Loucy (cell line): ENCODE results near the gene FAU.
A peak's percentile ranks its signal among the peaks of the same experiment; 100 is the strongest.

ENCODE experiments used
- CTCF ChIP-seq: fragments of 200-600 bp; sonication (generic); conservative IDR thresholded peaks from 2 replicates; pipeline ENCODE4 v1.5.1; 2014; ENCODE audit warnings: mild to moderate bottlenecking, antibody characterized with exemption, low read length
- EZH2phosphoT487 ChIP-seq: fragments of 200-600 bp; IDR thresholded peaks from 2 replicates; pipeline ENCODE4 v1.6.1; 2018; ENCODE audit warnings: antibody characterized with exemption, mild to moderate bottlenecking, moderate library complexity, borderline replicate concordance

- peak; percentile 89 for TF ChIP-seq CTCF
- TF ChIP-seq EZH2phosphoT487 = no peak
Observed at GRCh38 chr11:65117206-65118096, 4.5 kb downstream of the FAU start, which contains the start of gene ZNHIT2.
